HG03175 (cell line): Measurements from ENCODE around the gene ALDH3B2.
"Not testable (repeated sequence)": the region's sequence is repeated elsewhere in the genome, so short reads cannot be mapped to it uniquely, and the experiment has no call there.

Experiments used
- ATAC-seq: cut with Tn5 transposase; IDR thresholded peaks from one replicate; pipeline ENCODE4 v1.9.1; 2021; ENCODE audit warnings: mild to moderate bottlenecking, moderate library complexity; ENCODE audit not compliant: unreplicated experiment

Gene ALDH3B2

DNA sequence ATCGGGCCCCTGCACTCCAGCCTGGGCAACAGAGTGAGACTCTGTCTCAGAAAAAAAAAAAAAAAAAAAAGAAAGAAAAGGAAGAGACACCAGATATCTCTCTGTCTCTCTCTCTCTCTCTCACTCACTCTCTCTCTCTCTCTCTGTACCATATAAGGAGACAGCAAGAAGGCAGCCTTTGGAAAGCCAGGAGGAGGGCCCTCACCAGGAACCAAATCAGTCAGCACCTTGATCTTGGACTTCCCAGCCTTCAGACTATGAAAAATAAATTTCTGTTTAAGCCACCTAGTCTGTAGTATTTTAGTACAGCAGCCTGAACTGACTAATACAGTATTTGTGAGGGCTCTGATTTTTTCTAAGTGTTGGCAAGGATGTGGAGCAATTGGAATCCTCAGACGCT is 13.6 kb upstream of the ALDH3B2 start:
- ATAC-seq = no peak

DNA sequence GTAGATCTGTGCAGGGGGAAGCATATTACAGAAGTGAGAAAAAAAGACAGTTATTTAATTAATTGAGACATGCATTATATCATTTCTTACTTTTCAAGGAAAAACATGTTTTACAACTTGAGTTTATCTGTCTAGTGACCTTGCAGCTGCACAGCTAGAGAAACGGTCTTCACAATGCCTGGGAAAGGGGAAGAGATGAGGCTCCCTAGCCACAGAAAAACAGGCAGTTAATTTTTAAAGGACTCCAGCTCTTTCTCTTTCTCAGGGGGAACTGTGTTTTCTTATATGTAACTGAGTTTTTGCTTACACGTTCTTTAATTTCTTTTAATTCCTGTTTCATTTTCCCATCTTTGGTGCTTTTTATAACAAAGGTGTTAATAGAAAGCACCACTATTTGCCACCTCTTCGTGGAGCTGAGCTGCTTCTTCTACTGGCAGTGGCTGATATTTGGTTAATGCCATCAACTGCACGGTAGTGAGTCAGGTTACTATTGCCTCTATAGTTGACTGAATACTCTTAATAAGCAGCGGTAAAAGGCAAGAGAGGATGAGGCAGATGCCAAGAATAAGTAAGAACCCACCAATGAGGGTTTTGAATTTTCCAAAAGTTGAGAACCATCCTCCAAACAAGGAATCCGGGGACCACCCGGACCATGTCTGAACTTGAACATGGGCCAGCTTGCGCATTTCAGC is 11.4 kb upstream of the ALDH3B2 start:
- ATAC-seq = not testable (repeated sequence)

DNA sequence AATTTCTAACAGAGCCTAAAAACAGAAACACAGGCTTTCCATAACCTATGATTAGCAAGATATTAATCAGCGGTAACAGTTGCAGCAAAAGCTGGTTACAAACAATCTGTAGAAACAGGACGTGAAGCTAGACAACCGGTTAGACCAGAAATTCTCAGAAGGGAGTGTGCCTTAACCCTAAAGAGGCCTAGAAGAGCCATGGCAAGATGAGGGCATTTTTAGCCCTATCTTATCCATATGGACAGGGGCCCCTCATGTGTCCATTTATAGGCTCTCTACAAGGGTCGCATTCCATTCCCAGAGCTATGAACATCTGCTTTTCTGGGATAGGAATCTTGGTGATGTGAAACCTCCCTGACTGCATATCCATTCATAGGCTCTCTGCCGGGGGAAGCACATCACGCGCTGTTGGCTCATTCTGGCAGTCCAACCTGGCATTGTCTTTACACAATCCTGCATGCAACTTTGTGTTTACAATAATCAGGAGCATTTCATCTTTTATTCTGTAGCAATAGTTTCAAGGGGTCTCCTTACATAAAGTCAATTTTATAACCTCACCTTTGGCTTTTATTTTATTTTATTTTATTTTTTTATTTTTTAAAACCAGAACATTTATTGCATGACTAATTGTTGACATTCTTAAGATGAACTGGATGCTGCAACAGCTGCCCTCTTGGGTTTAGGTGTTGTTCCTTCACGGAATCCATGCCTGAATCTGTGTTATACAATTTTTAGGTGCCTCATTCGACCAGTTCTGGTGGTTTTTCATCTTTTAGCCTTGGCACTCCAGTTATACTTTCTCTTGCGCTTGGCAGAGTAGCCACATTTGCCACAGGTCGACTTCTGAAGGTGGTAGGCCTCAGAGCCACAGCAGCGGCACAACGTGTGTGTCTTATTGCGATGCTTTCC is 8.0 kb upstream of the ALDH3B2 start:
- ATAC-seq = not testable (repeated sequence)

DNA sequence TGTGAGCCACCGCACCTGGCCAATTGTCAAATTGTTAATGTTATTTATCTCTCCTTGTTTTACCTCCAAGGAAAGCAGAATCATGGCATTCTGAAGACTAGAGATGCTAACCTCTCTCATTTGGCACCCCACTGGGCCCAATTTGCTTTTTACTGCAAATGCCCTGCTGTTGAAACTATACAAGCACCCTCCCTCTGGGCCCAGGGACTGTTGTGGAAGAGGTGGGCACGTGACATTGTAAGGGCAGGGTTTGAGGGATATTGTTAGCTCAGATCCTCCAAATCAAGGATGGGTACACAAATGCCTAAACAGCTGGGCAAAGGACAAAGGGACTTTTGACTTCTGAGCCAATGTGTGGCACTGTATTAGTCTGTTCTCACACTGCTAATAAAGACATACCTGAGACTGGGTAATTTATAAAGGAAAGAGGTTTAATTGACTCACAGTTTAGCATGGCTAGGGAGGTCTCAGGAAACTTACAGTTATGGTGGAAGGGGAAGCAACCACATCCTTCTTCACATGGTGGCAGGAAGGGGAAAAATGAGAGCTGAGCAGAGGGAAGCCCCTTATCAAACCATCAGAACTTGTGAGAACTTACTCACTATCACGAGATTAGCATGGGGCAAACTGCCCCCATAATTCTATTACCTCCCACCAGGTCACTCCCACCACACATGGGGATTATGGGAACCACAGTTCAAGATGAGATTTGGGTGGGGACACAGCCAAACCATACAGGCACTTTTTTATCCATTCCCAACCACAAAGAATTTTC is 6.5 kb upstream of the ALDH3B2 start:
- ATAC-seq = no peak

DNA sequence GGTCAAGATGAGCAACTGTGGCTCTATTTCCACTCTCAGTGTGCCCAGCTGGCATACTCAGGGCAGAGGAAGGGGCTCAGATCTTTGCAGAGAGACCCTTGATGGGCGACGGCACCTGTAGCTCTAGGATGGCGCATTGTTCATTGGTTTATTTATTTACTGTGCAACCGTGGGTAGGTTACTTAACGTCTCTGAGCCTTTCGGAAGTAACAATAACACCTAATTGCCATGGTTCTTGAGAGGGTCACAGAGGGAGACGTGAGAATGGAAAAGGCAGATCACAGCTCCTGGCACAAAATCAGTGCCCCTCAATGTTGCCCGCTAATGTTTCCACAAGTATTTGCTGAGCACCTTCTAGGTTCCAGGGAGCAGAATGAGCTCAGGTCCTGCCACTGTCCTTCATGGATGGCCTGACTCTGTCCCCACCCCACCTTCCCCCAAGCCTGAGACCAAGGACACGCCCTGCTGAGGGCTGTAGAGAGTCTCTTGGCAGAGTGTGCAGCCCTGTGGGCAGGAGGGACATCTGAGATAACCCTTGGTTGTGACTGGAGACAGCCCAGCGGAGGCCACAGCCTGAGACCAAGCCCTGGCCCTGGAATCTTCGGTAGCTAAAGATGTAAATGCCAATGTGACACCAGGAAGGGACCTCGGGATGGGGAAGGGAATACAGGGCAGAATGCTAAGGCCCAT is 780 bp upstream of the ALDH3B2 start:
- no peak for ATAC-seq

DNA sequence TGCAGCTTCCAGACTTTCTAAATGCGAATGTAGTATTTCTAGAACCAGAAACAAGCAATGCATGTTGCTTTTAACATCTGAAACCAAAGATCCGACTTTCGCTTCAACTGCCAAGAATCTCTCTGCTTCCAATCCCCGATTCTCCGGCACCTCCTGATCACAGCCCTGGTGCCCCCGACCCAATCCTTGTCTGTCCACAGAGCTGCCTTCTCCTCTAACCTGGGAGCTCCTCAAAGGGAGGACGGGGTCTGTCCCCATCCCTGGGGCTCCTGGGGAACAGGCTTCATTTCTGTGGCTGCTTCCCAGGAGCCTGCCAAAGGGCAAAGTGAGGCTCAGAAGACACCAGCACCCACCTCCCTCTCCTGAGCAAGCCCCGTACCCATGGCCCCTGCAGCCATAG is 521 bp downstream of the ALDH3B2 start:
- no peak for ATAC-seq

DNA sequence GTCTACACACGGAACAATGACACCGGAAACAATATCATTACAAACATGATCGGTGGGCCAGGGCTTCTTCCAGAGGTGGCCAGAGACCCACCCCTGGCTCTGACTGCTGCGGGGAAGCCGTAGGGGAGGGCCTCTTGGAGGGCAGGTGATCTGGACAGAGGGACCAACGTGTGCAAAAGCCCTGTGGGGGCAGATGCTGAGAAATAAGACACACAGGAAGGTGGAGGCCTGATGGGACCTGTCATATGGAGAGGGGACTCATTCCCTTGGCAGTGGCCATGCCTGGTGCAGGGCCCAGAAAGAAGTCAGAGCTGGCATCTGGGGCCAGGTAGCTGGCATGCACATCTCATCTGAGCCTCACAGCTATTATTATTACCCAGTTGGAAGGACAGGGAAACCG is 1.1 kb downstream of the ALDH3B2 start:
- ATAC-seq = no peak

DNA sequence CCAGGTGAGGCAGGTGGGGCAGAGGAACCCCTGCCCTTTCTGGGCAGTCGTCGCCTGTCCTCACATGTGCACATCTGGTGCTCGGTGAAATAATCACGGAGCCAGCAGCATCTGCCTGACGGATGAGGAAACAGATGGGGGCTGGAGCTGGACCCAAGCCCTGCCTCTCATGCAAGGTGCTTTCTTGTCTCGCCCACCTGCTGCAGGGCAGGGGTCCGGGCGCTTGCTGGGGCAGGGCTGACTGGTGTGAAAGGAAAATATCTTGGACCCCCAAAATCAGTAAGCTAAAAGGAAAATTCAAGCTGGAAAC is 3.3 kb downstream of the ALDH3B2 start:
- ATAC-seq = no peak

DNA sequence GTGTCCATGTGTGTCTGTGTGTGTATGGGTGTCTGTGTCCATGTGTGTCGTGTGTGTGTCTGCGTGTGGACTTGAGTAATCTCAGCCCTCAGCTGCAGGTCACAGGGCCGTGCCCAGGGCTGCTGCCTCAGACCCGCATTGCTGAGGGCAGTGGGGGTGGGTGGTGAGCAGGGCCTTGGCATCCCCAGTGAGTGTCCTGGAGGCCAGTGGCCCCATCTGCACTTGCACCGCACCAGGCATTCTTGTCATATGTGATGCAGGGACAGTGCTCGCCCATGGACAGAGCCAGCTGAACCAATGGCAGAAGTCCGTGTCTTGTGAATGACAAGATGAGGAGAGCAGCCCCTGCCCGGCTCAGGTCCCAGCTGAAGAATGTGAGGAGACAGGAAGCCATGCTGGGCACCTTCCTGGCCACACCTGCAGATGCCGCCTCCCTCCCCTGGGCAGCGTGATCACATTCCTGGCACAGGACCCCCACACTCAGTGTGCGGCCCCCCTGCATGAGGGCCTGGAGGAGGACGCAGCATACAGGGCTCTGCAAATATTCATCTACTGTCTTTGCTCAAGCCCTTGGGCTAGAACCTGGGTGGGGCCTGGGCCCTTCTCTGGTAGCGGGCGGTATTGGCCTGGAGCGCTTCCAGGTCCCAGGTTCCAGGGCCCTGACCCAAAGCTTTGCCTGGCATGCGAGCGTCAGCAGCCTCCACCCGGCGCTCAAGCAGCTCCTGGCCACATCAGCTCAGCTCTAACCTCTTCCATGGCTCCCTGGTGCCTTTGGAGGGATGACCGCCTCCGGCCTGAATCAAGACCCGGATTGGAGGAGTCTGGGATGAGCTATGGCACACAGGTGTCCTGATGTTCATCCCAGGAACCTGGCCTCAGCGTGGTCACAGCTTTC is 3.9 kb downstream of the ALDH3B2 start:
- ATAC-seq = no peak

DNA sequence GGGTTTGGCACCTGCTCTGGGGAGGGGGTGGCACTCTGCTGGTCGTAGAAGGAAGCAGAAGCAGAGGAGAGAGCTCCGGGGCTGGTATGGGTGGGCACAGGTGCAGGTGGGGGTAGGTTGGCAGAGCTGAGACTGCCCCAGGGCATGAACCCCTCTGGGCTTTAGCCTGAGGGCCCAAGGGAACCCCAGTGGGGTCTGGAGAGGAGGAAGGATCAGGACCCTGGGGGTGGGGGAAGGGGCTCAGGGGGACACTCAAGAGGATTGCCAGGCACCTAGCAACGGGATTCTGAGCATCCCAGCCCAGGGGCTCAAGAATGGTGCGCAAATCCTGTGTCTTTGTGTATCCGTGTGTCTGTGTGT is 6.3 kb downstream of the ALDH3B2 start:
- no peak for ATAC-seq

DNA sequence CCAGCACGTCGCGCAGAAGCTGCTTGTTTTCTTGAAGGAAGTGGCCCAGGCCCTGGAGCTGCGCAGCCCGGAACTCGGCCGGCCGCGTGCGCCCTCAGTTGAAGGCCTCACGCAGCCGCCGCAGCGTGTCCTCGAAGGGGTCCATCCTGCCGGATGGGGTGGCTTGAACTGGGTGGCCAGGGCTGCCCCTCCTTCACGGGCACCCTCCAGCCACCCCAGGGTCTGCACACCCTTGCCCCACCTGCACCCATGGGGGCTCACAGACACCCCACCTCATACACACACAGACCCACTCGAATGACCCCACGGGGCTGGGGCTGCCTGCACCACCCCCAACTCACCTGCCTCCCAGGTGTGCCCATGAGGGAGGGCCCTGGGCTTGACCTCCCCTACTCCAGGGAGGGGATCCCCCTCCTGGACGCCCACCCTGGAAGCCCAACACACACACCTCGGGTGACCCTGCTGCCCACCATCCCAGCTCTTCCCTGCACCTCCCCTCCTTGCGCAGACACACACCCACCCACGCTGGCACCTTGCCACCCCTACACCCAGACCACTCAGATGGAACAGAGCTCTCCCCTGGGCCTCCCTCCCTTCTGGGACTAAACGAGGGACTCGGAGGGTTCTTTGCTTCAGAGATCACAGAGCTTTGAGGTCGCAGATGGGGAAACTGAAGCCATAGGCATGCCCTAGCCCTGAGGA is 6.8 kb downstream of the ALDH3B2 start:
- no peak for ATAC-seq

DNA sequence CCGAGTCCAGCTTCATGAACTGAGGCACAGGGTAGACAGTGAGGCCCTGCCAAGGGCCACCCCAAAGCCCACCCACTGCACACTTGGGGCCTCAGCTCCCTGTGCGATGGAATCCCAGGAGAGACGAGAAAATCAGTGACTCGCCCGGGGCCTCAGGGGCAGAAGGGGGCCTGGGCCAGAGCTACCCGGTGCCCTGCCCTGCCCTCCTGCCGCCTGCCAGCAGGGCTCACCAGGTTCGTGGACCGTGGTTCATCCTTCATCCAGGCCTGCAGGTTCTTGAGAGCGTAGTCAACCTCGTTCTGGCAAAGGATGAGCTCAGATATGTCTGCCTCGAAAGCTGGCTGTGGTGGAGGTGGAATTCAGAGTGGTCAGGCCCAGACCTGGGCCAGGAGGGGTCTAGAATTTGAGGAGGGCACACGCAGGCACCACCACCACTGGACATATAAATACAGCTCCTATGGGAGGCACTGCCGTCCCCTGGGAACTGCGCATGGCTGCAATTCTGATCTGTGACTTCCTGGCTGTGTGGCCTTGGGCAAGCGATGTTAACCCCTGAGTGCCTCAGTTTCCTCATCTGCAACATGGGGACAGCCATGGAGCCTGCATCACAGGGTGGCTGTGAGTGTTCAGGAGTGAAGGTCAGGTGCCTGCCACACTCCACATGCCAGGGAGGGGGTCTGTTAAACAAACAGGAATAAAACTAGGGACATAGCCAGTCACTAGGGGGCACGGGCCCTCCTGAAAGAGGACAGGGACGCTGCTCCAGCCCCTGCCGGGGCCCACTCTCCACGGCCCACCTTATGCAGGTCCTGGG is 7.5 kb downstream of the ALDH3B2 start:
- no peak for ATAC-seq

DNA sequence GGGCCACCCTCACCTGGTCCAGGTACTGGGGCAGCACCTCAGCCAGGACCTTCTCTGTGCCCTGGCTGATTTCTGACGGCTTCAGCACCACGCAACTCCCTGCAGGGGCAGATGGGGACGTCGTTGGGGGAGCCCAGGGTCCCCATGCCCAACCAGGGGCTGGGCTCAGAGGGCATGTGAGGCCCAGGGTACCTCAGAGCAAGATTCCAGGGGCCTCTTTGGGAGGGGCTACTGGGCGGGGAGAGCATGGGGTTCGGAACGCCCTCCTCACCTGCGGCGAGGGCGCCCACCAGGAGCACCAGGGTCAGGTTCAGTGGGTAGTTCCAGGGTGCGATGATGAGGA is 8.1 kb downstream of the ALDH3B2 start:
- no peak for ATAC-seq

DNA sequence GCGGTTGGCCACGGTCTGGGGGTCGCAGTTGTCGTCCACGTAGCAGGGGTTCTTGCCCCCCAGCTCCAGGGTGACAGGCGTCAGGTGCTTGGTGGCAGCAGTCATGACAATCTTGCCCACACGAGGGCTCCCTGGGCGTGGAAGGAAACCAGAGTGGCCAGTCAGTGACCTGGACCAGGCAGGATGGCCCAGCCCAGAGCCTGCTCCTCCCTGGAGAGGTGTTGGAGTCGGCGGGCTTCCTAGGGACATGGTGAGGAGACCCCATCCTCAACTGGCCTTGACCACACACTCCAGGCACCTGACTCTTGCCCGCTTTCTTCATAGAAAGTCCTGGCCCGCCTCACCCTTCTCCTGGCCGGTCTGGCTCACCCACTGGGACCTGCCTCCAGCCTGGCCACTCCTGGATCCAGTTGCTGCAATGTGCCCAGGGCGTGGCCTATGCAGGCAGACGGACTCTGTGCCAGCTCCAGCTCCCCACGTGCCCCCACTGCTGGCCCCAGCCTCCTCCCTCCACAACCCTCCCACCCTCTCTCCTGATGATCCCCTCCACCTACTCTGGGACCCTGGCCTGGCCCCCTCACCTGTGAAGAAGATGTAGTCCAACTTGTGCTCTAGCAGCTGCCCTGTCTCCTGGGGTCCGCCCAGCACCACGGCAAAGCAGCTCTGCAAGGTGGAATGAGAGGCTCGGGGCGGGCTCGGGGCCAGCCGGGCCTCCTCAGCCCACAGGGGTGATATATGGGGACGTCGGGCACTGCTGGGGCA is 8.7 kb downstream of the ALDH3B2 start:
- ATAC-seq = no peak

DNA sequence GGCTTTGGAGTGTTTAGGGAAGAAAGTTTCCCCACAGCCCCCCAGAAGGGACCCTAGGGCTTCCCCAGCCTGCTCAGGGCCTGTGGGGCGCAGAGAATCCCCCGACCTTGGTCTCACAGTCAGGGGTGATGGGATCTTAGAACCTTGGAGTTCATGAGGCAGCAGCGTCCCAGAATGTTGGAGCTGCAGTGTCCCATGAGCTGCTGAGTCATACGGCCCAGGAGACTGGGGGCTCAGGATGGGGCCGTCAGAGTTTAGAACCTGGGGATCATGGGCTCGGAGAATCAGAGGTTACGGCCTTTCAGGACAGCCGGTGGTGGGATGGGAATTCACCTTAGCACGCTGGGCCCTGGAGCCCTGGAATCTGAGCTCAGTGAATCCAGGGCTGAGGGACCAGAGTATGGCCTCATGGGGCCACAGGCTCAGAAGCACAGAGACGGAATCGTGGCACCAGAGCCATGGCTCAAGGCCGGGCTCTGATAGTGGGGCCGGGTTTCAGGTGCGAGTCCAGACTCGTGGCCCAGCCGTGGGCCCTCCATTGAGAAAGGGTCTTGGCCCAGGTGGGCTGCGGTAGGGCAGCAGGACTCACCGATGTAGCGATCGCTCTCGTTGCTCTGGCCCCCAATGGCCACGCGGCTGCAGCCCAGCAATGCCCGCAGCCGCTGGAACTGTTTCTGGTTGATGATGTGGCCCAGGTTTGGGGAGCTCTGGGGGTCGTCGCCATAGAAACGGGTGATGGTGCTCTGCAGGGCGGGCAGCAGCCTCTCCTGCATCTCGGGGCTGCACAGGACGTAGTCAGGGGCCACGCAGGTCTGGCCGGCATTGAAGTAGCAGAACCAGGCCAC is 9.5 kb downstream of the ALDH3B2 start:
- ATAC-seq = no peak

DNA sequence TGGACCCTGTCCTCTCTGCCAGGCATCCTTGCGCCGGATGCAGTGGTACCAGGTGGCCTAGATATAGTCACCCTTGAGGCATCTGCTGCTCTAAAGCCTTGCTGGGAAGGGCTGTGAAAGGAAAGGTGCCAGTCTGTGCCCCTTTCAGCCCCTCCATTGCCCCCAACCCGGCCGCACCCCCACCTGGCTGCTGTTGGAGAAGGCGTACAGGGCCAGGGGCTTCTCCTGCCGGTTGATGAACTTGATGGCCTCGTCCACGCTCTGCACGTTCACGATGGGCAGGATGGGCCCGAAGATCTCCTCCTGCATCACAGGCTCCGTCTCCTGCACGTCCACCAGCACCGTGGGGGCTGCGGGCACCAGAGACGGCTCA is 10.2 kb downstream of the ALDH3B2 start:
- no peak for ATAC-seq

DNA sequence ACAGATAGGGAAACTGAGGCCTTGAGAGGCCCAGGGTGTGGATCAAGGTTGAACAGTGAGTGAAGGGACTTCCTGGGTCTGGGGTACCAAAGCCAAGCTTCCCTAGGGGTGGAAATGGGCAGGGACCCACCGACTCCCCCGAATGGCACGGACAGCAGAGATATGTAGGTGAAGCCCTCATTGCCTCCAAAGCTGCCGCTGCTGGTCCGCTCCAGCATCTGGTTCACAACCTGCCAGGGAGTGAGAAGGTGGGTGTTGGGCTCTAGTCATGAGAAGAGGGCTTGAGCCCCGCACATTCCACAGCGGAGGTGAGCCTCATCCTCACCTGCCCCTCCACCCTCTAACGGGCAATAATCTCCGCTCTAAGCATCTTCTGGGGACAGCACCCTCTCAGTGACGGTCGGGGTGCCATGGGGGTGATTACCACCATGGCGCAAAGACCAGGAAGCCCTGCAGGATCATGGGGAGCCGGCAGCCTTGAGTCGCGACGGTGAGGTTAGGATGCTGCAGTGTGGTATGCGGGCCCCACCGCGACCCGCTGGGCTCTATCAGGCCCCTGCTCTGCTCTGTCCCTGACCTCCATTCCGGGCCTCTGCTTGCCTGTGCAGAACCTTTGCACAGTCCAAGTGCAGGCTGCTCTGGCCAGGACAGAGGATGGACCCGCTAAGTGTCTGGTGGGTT is 10.8 kb downstream of the ALDH3B2 start:
- no peak for ATAC-seq
